Measurements from ENCODE around the gene HSFX3.
"Not testable (repeated sequence)": the region's sequence is repeated elsewhere in the genome, so short reads cannot be mapped to it uniquely, and the experiment has no call there.

The HSFX3 gene

DNA sequence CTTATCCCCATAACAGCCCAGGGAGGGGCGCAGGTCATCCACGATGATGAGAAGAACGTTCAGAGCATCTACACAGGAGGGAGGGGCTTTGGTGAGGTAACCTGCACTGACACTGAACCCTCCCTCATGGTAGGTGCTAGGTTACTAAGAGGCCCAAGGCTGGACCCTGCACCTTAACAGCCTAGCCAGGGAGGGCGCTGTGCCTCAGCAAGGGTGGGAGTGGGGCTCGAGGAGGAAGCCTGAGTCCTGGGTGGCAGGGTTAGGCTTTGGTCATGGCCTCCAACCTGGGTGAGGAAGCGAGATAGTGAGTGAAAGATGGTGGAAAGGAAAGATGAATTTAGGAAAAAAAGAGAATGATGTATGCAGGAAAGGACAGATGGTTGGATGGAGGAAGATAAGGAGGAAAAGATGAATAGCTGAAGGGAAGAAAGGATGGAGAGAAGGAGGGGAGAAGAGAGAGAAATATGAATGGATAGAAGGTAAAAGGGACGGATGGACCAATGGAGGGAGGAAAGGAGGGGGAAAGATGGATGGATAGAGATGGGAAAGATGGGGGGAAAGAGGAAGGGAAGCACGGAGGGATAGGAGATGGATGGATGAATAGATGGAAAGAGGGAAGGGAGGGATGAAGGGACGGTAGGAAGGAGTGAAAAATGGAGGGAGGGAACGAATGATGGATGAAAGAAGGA is 45.4 kb downstream of the HSFX3 start:
- peak overlapping the region; percentile 55 for H3K4me3 ChIP-seq (replicated peaks; ENCODE audit: low read depth, low read length)
- TF ChIP-seq, protein P1, sequence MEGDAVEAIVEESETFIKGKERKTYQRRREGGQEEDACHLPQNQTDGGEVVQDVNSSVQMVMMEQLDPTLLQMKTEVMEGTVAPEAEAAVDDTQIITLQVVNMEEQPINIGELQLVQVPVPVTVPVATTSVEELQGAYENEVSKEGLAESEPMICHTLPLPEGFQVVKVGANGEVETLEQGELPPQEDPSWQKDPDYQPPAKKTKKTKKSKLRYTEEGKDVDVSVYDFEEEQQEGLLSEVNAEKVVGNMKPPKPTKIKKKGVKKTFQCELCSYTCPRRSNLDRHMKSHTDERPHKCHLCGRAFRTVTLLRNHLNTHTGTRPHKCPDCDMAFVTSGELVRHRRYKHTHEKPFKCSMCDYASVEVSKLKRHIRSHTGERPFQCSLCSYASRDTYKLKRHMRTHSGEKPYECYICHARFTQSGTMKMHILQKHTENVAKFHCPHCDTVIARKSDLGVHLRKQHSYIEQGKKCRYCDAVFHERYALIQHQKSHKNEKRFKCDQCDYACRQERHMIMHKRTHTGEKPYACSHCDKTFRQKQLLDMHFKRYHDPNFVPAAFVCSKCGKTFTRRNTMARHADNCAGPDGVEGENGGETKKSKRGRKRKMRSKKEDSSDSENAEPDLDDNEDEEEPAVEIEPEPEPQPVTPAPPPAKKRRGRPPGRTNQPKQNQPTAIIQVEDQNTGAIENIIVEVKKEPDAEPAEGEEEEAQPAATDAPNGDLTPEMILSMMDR (IDR thresholded peaks at IDR 0.05; ENCODE audit: low read depth, low read length, missing control alignments): peak; percentile 22
- DNase-seq (ENCODE audit: extremely low read depth, low read depth): no peak

DNA sequence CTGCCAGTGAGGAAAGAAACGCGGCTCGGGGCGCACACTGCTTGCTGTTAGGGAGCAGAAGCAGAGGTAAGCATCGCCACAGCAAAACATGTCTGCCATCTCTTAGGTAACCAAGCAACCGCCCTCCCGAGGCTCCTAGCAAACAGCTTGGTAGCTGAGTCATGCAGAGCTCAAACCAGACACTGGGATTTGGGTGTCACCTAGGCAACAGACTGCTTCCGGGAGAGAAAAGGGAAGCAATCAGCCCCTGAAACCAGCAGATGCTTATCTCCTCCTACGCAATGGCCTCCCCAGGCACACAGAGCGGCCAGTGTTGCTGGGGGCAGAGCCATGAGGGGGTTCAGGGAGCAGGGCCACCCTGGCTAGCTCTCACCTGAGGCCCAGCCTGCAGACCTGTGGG is 46.3 kb downstream of the HSFX3 start:
- 0 out of 2 replicates have a peak overlapping the region, but pooled peaks have one; percentile 55 for H3K4me3 ChIP-seq (replicated peaks; ENCODE audit: low read depth, low read length)
- DNase-seq (ENCODE audit: extremely low read depth, low read depth): not testable (repeated sequence)

DNA sequence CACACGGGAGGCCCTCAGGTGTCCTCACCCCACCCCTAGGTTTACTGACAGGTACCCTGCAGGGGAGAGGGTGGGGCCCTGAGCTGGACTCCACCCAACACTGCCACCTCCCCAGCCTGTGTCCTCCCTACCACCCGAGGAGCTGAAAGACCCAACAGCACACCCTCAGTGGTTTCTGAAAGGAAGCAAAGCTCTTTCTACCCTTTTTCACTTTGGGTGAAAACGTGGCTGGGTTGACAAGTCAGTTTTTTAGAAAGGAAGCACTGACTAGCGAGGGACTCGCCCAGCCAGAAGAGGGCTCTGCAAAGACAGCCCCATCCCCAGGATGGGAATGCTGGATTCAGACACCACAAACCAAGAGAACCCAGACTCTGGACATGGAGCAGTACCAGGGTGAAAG is 46.8 kb downstream of the HSFX3 start:
- not testable (repeated sequence) for DNase-seq (ENCODE audit: extremely low read depth, low read depth); H3K4me3 ChIP-seq (replicated peaks; ENCODE audit: low read depth, low read length)

DNA sequence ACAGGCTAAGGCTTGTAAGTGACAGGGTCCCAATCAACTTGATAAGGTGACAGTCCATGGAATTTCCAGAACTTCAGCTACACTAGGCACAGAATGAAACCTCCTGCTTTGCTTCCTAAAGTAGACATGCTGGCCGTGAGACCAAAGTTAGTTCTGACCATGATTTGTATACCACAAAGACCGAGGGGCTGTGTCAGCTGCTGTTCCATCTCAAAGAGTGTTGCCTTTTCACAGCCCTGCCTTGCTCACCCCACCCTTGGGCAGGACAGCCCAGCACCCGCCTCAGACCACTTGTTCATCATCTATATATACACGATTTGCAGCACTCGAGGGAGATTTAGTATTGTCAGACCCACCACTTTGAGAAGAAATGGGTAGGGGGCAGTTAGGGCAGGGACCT is 50.0 kb downstream of the HSFX3 start:
- no peak for DNase-seq (ENCODE audit: extremely low read depth, low read depth)
- TF ChIP-seq, protein P1 (IDR thresholded peaks at IDR 0.05; ENCODE audit: low read depth, low read length, missing control alignments): no peak
- H3K4me3 ChIP-seq (replicated peaks; ENCODE audit: low read depth, low read length): no peak overlapping the region

DNA sequence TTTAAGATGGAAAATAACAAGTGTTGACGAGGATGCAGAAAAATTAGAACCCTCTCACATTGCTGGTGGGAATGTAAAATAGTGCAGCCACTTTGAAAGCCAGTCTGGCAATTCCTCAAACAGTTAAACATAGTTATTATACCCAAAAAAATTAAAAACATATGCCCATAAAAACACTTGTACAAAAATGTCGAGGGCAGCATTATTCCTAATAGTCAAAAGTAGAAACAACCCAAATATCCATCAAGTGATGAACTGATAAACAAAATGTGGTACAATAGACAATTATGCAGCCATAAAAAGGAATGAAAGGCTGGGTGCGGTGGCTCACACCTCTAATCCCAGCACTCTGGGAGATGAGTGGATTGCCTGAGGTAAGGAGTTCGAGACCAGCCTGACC is 51.0 kb downstream of the HSFX3 start:
- no peak for DNase-seq (ENCODE audit: extremely low read depth, low read depth)
- TF ChIP-seq, protein P1 (IDR thresholded peaks at IDR 0.05; ENCODE audit: low read depth, low read length, missing control alignments): no peak
- H3K4me3 ChIP-seq (replicated peaks; ENCODE audit: low read depth, low read length): no peak overlapping the region

All from HFF-Myc (cell line).